Measurements from ENCODE around the gene ANKRD39. TPM values are rescaled to one million over a fixed set of nuclear protein-coding genes. Genes with fewer than 3 reads are reported as not detected.

Gene ANKRD39
- total and polyA plus RNA-seq, 10 of the 15 experiments (the other 5 are each of a cell fraction or from before 2014, with no cell fraction given) = 7.4 to 36.2 (median 23.7) TPM

DNA sequence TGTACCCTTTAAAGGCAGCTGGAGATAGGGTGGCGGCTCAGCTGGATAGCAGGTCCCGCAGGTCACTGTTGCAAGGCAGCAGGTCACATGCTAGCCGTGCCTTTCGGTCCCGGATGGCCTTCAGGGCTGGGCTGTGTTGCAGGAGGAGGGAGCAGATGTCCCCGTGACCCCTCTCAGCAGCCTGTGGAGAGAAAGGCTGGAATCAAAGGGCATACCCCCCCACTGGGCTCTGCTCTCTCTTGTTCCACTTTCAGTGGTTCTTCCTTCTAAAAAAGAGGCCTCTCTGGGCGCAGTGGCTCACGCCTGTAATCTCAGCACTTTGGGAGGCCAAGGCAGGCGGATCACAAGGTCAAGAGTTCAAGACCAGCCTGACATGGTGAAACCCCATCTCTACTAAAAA lies 9.6 kb downstream of the ANKRD39 start:
- no peak for FAIRE-seq
- CTCF ChIA-PET = interaction anchor here (0.7 to 1.0 kb wide), 2 partner anchors 9 to 291 kb away, joined by 3 to 4 read pairs; partner anchors contain the start of gene ANKRD39
- Histone ChIP-seq H3K36me3 (ENCODE audit: control insufficient read depth in 2 of 2, insufficient read depth in 2 of 2, low read length in 1 of 2) (peaks cover 3 to 7% of the 10 kb centered on the region in 2 experiments; a peak in 3 of 4 replicates), H3K9ac (ENCODE audit: control insufficient read depth, insufficient read depth, low read length) (no peak overlapping the region), H3K4me3 (no peak overlapping the region), H3K4me1 (ENCODE audit: control insufficient read depth, insufficient read depth, low read length) (no peaks in the 10 kb centered on the region), H3K27me3 (replicated peaks in 1 of 2; ENCODE audit: control insufficient read depth in 2 of 2, insufficient read depth in 2 of 2, low read length in 1 of 2) (no peaks in the 10 kb centered on the region), H3K27ac (ENCODE audit: control insufficient read depth, insufficient read depth) (no peak overlapping the region), H2AFZ (ENCODE audit: control insufficient read depth, low read depth, low read length) (no peak overlapping the region), H3K79me2 (ENCODE audit: control insufficient read depth, insufficient read depth, low read length) (no peaks in the 10 kb centered on the region), H4K20me1 (ENCODE audit: control insufficient read depth, insufficient read depth) (no peaks in the 10 kb centered on the region), H3K4me2 (ENCODE audit: control insufficient read depth, insufficient read depth) (no peak overlapping the region), H3K9me3 (replicated peaks; ENCODE audit: control insufficient read depth, insufficient read depth, low read length) (no peaks in the 10 kb centered on the region)
- DNase-seq (ENCODE audit: low read depth, low spot score) = no peak
- SMC1A ChIA-PET (ENCODE audit: uncharacterized antibody, unreplicated experiment) = no interaction called here
- POLR2A ChIA-PET = interaction anchor here (1.6 kb wide), 1 partner anchor 10 kb away, joined by 4 read pairs; the partner anchor contains the start of gene ANKRD39
- intact Hi-C loops (cut with micrococcal nuclease; ENCODE audit: unreplicated experiment) (no loop called here), in situ Hi-C loops (cut with MboI) (no loop called here)
- BruUV-seq (replicated peaks) = no TSS peak
- RAD21 ChIA-PET (ENCODE audit: unreplicated experiment) = interaction anchor here (1.1 kb wide), 1 partner anchor 115 kb away, joined by 3 read pairs; no protein-coding TSS in a partner anchor
- 91% methylated on average over 9 of the region's 9 CpGs for WGBS (ENCODE audit: insufficient coverage, insufficient replicate concordance, low lambda C conversion rate, missing lambda C conversion rate)
- no peak for ATAC-seq
- TF ChIP-seq SREBF2 (IDR thresholded peaks at IDR 0.05; ENCODE audit: low read length) = no peak
- TF ChIP-seq, protein P1, sequence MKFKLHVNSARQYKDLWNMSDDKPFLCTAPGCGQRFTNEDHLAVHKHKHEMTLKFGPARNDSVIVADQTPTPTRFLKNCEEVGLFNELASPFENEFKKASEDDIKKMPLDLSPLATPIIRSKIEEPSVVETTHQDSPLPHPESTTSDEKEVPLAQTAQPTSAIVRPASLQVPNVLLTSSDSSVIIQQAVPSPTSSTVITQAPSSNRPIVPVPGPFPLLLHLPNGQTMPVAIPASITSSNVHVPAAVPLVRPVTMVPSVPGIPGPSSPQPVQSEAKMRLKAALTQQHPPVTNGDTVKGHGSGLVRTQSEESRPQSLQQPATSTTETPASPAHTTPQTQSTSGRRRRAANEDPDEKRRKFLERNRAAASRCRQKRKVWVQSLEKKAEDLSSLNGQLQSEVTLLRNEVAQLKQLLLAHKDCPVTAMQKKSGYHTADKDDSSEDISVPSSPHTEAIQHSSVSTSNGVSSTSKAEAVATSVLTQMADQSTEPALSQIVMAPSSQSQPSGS (IDR thresholded peaks at IDR 0.05; ENCODE audit: low read length) = no peak
- TF ChIP-seq, protein P2, sequence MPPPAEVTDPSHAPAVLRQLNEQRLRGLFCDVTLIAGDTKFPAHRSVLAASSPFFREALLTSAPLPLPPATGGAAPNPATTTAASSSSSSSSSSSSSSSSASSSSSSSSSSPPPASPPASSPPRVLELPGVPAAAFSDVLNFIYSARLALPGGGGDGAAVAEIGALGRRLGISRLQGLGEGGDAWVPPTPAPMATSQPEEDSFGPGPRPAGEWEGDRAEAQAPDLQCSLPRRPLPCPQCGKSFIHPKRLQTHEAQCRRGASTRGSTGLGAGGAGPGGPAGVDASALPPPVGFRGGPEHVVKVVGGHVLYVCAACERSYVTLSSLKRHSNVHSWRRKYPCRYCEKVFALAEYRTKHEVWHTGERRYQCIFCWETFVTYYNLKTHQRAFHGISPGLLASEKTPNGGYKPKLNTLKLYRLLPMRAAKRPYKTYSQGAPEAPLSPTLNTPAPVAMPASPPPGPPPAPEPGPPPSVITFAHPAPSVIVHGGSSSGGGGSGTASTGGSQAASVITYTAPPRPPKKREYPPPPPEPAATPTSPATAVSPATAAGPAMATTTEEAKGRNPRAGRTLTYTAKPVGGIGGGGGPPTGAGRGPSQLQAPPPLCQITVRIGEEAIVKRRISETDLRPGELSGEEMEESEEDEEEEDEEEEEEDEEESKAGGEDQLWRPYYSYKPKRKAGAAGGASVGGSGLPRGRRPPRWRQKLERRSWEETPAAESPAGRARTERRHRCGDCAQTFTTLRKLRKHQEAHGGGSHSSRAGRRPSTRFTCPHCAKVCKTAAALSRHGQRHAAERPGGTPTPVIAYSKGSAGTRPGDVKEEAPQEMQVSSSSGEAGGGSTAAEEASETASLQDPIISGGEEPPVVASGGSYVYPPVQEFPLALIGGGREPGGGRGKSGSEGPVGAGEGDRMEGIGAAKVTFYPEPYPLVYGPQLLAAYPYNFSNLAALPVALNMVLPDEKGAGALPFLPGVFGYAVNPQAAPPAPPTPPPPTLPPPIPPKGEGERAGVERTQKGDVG (CRISPR knock-in tag; IDR thresholded peaks at IDR 0.05) = no peak
- TF ChIP-seq RFX5 (IDR thresholded peaks at IDR 0.05; ENCODE audit: low read depth, low read length) = no peak
- no peak for TF ChIP-seq RCOR1 (conservative IDR thresholded peaks at IDR 0.05; ENCODE audit: low read depth, low read length)
- TF ChIP-seq ASH2L (IDR thresholded peaks at IDR 0.05; ENCODE audit: borderline replicate concordance, low read depth) = no peak
- TF ChIP-seq MEF2B (IDR thresholded peaks at IDR 0.05; ENCODE audit: partially characterized antibody, poor library complexity, severe bottlenecking) = no peak
- TF ChIP-seq, protein P3, sequence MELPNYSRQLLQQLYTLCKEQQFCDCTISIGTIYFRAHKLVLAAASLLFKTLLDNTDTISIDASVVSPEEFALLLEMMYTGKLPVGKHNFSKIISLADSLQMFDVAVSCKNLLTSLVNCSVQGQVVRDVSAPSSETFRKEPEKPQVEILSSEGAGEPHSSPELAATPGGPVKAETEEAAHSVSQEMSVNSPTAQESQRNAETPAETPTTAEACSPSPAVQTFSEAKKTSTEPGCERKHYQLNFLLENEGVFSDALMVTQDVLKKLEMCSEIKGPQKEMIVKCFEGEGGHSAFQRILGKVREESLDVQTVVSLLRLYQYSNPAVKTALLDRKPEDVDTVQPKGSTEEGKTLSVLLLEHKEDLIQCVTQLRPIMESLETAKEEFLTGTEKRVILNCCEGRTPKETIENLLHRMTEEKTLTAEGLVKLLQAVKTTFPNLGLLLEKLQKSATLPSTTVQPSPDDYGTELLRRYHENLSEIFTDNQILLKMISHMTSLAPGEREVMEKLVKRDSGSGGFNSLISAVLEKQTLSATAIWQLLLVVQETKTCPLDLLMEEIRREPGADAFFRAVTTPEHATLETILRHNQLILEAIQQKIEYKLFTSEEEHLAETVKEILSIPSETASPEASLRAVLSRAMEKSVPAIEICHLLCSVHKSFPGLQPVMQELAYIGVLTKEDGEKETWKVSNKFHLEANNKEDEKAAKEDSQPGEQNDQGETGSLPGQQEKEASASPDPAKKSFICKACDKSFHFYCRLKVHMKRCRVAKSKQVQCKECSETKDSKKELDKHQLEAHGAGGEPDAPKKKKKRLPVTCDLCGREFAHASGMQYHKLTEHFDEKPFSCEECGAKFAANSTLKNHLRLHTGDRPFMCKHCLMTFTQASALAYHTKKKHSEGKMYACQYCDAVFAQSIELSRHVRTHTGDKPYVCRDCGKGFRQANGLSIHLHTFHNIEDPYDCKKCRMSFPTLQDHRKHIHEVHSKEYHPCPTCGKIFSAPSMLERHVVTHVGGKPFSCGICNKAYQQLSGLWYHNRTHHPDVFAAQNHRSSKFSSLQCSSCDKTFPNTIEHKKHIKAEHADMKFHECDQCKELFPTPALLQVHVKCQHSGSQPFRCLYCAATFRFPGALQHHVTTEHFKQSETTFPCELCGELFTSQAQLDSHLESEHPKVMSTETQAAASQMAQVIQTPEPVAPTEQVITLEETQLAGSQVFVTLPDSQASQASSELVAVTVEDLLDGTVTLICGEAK (IDR thresholded peaks at IDR 0.05; ENCODE audit: borderline replicate concordance) = no peak
- no peak for TF ChIP-seq MXI1 (IDR thresholded peaks at IDR 0.05; ENCODE audit: low read depth, low read length)
- TF ChIP-seq PML (IDR thresholded peaks at IDR 0.05; ENCODE audit: low read length) = no peak
- no peak for TF ChIP-seq CREM (IDR thresholded peaks at IDR 0.05; ENCODE audit: low read depth)

Data from GM12878 (cell line).